KMS-11 (cell line): ENCODE results near the gene DNLZ.

Experiments
- H2AFZ ChIP-seq: fragments of 200-600 bp; sonication (generic); 2 replicates; pipeline ENCODE4 v1.6.1; 2016; ENCODE audit warnings: antibody characterized with exemption, mixed run types, low read depth
- H3K27ac ChIP-seq: fragments of 200-600 bp; sonication (generic); 2 replicates; pipeline ENCODE4 v1.6.1; 2016; ENCODE audit warnings: mild to moderate bottlenecking, mixed run types
- H3K27me3 ChIP-seq: fragments of 200-600 bp; sonication (generic); 2 replicates; pipeline ENCODE4 v1.6.1; 2017; ENCODE audit warnings: mild to moderate bottlenecking, low read depth, mixed run types, moderate library complexity; ENCODE audit not compliant: insufficient read depth
- H3K36me3 ChIP-seq: fragments of 200-600 bp; sonication (generic); 2 replicates; pipeline ENCODE4 v1.6.1; 2017; ENCODE audit warnings: mild to moderate bottlenecking, mixed run types; ENCODE audit not compliant: insufficient read depth
- H3K4me1 ChIP-seq: fragments of 200-600 bp; sonication (generic); 2 replicates; pipeline ENCODE4 v1.6.1; 2016; ENCODE audit warnings: mild to moderate bottlenecking, low read depth, mixed run types; ENCODE audit not compliant: poor library complexity, severe bottlenecking
- H3K4me2 ChIP-seq: fragments of 200-600 bp; sonication (generic); 2 replicates; pipeline ENCODE4 v1.7.0; 2016; ENCODE audit warnings: mild to moderate bottlenecking, mixed run types
- H3K4me3 ChIP-seq: fragments of 200-600 bp; sonication (generic); IDR thresholded peaks from 2 replicates; pipeline ENCODE4 v1.6.1; 2017; ENCODE audit warnings: low read depth, low read length, mixed read lengths; ENCODE audit not compliant: insufficient read depth
- H3K79me2 ChIP-seq: fragments of 200-600 bp; sonication (generic); 2 replicates; pipeline ENCODE4 v1.6.1; 2016; ENCODE audit warnings: low read depth, mixed run types; ENCODE audit not compliant: insufficient read depth
- H3K9ac ChIP-seq: fragments of 200-600 bp; sonication (generic); 2 replicates; pipeline ENCODE4 v1.6.1; 2016; ENCODE audit warnings: mild to moderate bottlenecking, mixed run types
- H4K20me1 ChIP-seq: fragments of 200-600 bp; sonication (generic); 2 replicates; pipeline ENCODE4 v1.6.1; 2016; ENCODE audit warnings: mild to moderate bottlenecking, mixed run types; ENCODE audit not compliant: insufficient read depth
- CTCF ChIP-seq: fragments of 200-600 bp; sonication (generic); conservative IDR thresholded peaks from 2 replicates; pipeline ENCODE4 v1.6.1; 2017; ENCODE audit warnings: low read depth, mild to moderate bottlenecking, antibody characterized with exemption, low read length, moderate library complexity, mixed read lengths

The DNLZ gene

DNA sequence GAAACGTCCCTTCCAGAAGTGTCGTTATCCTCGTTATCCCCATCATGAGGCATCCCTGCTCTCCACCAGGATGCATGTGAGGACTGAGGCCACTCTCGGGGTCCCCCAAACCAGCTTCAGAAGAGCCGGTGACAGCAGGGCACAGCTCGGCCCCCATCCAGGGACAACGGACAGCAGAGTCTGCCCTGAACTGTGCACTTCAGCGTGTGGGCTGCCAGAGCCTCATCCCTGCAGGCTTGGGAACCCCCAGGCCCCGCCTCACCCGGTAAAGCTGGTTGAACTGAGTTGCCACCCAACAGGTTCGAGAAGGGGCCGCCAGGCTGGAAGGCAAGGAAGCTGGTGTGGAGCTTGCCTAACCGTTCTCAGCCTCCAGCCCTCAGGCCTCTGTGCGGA lies 10.6 kb upstream of the DNLZ start:
- Histone ChIP-seq H3K79me2 (no peaks in the 10 kb centered on the region), H3K9ac (no peak overlapping the region), H3K4me2 (no peak overlapping the region), H3K4me3 (no peak overlapping the region), H3K4me1 (no peaks in the 10 kb centered on the region), H3K27me3 (no peaks in the 10 kb centered on the region), H3K27ac (no peak overlapping the region), H3K36me3 (no peaks in the 10 kb centered on the region), H4K20me1 (no peaks in the 10 kb centered on the region), H2AFZ (no peak overlapping the region)
- TF ChIP-seq CTCF: no peak

- H3K9ac ChIP-seq: no peak within 1 kb of the TSS
Measured at GRCh38 chr9:136373300-136374182, 10.0 kb upstream of the DNLZ start, which contains the start of gene CARD9. TSS of gene CARD9 (minus strand) at chr9:136373669. CDS start at chr9:136372078, 1,591 bp downstream.

DNA sequence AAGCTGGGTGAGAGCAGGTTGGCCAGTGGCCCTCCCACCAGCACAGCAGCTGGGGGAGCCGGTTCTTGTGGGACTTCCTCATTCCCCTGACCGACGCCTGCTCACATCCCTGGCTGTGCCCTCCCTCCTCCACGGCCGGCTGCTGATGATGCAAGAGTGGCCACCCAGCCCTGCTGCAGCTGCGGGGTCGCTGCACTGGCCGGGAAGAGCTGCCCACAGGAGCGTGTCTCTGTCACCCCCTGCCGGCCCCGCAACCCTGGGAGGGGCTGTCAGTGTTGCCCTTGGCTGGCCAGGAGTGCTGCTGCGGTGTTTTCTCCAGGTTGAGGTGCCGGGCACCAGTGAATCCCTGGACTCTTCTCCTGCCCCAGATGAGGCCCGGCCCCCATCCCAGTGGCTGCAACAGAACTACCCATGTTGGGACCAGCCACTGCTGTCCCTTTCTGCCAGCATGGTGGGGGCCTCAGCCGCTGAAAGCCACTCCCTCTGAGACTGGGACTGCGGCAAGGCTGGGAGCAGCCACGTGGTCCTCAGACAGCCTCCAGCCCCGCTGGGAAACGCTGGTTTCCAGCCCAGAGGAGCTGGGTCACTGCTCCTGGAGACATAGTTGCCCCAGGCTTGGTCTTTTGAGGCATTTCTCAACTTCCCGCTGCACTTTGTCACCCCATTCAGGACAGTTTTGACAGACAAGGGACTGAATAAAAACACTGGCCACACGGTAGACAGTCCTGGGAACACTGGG lies 9.2 kb upstream of the DNLZ start:
- Histone ChIP-seq H3K27me3 (no peaks in the 10 kb centered on the region), H3K4me3 (no peak overlapping the region), H3K79me2 (no peaks in the 10 kb centered on the region), H3K36me3 (no peaks in the 10 kb centered on the region), H4K20me1 (no peaks in the 10 kb centered on the region), H3K4me2 (no peak overlapping the region), H3K27ac (no peak overlapping the region), H3K9ac (no peak overlapping the region), H3K4me1 (no peaks in the 10 kb centered on the region), H2AFZ (no peak overlapping the region)
- no peak for TF ChIP-seq CTCF

More at GRCh38 chr9:136373300-136374182, 10.0 kb upstream of the DNLZ start, which contains the start of gene CARD9:
- Histone ChIP-seq H3K36me3 (no peaks in the 10 kb centered on the region), H4K20me1 (no peaks in the 10 kb centered on the region), H3K4me1 (no peaks in the 10 kb centered on the region), H3K4me2 (no peak within 1 kb of the TSS), H2AFZ (no peak within 1 kb of the TSS), H3K27ac (no peak within 1 kb of the TSS), H3K79me2 (no peaks in the 10 kb centered on the region), H3K4me3 (no peak within 1 kb of the TSS), H3K27me3 (no peaks in the 10 kb centered on the region)
- no peak for TF ChIP-seq CTCF

- Histone ChIP-seq H3K27ac (no peak overlapping the region), H3K4me3 (no peak overlapping the region), H3K79me2 (no peaks in the 10 kb centered on the region), H2AFZ (no peak overlapping the region), H4K20me1 (no peaks in the 10 kb centered on the region), H3K36me3 (no peaks in the 10 kb centered on the region), H3K9ac (no peak overlapping the region), H3K4me1 (no peaks in the 10 kb centered on the region), H3K4me2 (no peak overlapping the region), H3K27me3 (no peaks in the 10 kb centered on the region)
- TF ChIP-seq CTCF: no peak
Measured at GRCh38 chr9:136372006-136372405, 8.5 kb upstream of the DNLZ start.
